Medulla oblongata (tissue), 1 donor: Measurements from ENCODE around the gene KYAT1.

Experiments used
- DNase-seq: peaks from one replicate; pipeline ENCODE4 v3.0.0-alpha.2; 2015; ENCODE audit errors: extremely low spot score

KYAT1 gene

DNA sequence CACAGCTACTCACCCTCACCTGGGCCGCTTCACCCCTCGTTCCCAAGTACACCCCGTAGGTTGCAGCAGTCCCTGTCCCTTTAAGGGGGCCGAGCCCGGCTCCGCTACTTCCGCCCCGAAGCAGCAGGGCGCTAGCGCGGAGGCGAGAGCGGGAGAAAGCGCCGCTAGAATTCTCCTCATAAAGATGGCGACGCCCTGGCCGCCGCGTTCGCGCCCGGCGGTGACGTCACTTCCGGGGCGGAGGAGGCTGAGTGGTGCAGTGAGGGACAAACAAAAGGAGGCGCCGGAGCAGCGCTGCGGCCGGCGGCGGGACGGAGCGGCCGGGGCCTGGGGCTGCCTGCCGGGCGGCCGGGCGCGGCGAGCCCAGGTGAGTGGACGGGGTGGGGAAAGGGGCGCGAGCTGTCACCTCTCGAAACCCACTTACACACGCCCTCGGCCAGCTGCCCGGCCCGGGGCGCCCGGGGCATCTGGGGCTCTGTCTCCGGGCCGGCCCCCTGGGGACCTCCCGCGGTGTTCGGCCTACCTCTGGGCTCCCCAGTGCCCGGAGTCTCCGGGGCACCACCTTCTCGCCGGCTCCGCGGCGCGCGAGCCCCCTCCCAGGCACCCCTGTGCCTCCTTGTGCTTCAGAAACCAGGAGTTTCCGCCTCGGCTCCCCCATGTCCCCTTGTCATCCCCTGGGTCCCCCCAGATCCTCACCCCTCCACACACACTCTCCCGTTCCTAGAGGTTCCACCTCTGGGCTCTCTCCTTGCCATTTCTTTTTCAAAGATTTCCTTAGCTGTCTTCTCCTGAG, at the start of gene KYAT1, which contains the start of gene LRRC8A:
KYAT1 (minus strand) TSS at position 67 of the 793 bp plus-strand sequence. CDS start 36,545 bp downstream, outside the sequence.
LRRC8A (plus strand) TSS at position 250 of the 793 bp plus-strand sequence. CDS start 25,032 bp downstream, outside the sequence.
- peak; percentile 98 for DNase-seq

DNA sequence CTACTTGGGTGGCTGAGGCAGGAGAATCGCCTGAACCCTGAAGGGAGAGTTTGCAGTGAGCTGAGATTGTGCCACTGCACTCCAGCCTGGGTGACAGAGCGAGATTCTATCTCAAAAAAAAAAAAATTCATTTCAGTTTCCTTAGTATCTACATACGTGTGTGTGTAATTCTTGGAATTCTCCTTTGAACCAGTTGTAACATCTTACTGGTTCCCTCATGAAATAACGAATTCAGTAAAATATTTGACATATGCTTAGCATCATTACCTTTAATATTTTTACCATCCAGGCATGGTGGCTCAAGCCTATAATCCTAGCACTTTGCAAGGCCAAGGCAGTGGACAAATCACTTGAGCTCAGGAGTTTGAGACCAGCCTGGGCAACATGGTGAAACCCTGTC, 47.8 kb upstream of the KYAT1 start:
- DNase-seq: no peak

DNA sequence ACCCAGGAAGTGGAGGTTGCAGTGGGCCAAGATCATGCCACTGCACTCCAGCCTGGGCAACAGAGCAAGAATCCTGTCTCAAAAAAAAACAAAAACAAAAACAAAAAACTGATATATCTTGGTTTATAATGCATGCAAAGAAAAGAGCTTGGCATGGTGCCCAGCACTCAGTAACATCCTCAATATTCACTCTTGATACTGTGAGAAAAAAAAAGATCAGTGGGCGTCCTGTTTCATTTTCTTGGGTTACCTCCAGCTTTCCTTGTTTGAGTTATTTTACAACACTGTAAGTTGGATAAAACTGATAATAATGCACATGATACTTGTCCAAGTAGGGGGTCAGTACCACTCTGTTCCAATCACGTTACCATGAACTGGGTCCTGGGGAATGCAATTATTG, 46.9 kb upstream of the KYAT1 start:
- no peak for DNase-seq

DNA sequence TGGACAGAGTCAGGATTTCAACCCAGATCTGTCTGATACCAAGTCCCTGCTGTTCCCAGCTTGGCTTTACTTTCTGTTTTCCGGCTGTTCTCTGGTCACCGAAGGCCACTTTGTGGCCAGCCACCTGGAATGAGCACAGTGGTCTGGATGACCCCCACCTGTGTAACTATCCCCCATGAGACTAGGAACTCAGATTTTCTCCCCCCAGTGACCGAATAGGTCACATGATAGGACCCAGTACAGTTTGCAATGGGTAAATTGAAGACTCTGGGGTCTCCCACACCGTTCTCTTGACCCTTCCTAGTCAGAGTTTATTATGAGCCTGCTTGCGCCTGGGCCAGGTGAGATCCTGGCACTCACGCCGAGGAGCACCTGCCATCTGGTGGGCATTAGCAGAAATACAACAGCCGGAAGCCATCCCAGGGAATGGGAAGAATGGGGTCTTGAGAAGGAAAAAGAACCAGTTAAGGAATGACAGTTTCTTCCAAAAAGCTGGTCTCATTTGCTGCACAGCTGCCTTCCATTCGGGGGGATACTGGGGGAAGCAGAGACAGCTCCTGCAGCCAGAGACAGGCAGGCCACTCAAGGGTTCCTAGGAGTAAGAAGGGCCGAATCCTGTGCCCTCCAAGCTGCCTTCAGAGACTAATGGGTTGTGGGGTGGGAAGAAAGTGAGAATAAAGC, 46.1 kb upstream of the KYAT1 start:
- DNase-seq: peak; percentile 45

DNA sequence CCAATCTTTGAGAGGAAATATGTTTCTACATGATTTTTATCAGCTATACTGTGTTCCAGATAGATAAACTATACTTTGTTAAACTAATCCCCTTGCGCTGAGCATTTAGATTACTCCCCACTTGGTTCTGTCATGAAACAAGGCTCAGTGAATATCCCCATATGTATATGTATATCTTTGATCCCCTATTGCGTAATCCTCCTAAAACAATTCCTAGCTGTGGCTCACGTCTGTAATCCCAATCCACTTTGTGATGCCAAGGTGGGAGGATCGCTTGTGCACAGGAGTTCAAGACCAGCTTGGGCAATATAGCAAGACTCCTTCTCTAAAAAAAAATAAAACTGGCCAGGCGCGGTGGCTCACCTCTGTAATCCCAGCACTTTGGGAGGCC, 41.7 kb upstream of the KYAT1 start:
- no peak for DNase-seq

DNA sequence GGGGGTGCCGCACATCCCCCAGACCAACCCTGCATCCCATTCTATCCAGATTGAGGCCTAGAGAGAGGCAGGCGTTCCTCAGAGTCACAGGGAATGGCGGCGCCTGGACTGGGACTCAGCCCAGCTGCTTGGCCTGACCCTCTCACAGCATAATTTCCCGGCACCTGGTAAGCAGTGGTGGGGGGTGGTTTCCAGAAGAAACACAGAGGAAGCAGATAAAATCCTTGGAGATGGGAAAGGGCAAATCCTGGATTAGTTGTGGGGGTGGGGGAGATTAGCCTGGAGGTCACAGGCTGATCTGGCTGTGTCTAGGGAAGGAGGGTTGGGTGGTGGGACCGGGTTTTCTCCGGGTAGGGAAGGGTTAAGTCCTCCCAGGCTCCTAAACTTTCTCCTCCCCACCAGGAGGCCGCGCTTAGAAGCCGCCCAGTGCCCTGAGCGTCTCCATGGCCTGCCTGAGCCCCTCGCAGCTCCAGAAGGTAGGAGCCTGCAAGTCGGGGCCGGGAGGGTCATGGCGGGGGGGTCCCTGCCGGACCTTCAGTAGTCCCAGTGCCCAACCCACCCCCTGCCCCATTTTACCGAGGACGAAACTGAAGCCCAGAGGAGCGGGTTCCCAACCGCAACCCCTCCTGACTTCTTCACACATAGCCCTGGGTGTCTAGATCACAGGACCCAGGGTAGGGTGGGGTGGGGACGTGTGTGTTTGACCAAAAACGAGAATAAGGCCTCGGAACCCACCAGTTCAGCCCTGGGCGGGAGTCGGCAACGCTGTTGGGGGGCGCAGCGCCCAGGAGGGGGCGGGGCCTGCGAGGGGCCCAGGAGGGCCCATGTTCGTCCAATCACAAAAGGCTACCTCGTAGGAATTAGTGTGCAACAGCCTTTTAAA, 40.4 kb upstream of the KYAT1 start:
- DNase-seq: no peak

DNA sequence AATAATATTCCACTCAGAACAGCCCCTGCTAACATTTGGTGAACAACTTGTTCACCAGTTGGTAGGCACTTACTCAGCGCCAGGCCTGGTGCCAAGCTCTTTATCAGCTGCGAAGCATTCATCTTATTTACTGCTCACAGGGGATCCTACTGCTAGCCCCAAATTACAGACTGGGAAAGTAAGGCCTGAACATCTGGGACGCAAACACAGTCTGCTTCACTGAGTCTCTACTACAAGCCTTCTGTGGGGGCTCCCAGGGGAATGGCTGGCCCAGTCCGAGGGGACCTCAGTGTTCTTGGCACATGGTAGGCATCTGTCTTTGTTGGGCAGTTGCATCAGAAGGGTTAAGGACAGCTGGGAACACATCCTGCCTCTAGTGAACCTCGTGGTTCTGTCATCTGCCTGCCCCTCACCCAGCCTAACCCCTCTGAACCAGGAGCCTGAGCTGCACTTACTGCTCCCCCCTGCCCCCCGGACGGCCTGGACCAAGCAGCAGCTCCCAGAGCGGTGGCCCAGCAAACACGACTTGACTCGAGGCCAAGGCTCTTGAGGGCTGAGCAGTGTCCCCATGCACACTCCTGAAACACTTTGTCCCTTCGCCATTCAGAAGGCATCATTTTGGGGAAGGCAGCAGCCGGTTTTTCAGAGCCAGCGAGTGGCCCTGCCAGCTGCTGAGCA, 38.8 kb upstream of the KYAT1 start, which contains the start of gene PHYHD1:
PHYHD1 (plus strand) TSS at position 602 of the 678 bp plus-strand sequence. CDS start 1,342 bp downstream, outside the sequence.
- peak; percentile 90 for DNase-seq

DNA sequence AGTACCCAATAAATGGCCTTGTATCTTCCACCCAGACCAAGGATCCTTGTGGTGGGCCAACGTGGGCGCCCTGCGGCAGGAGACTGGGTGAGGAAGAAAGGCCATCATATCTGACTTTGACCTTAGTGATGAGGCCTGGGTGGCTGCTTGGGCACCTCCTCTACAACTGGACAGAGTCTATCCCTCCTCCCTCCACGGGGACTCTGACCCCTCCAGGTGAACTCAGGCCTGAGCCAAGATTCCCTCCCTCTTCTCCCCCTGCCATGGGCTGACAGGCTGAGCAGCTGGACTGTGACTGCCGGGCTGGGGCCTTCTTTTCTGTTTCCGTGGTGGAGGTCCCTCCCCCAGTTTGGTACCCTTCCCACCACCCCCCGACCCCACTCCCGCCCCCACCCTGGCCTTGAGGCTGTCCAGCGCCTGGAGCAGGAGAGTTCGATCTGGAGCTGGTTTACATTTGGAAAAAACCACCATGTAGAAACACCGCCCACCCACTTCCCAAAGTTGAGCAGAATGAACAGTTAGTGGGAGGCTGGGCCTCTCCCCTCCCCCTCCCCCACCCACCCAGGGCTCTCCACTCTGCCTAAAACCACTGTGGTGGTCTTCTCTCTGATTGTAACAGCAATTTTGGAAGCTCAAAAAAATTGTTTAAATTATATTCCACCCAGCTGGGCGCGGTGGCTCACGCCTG, 37.8 kb upstream of the KYAT1 start:
- DNase-seq: no peak

DNA sequence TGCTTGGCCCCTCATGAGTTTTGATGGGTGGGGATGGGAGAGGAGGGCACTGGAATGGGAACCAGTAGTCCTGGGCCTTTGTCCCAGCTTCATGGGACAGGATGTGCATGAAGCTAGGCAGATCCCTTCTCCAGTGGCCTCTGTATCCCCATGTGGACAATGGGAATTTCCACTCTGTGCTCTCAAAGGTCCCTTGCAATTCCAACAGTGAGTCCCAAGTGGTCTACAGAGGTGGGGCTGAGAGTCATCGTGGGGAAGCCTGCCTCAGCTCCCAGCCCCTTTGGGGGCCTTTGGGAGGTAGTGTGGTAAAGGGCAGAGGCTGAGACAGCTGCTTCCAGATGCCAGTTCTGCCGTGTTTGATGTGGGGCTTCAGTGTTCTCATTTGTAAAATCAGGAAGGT, 37.2 kb upstream of the KYAT1 start:
- no peak for DNase-seq

DNA sequence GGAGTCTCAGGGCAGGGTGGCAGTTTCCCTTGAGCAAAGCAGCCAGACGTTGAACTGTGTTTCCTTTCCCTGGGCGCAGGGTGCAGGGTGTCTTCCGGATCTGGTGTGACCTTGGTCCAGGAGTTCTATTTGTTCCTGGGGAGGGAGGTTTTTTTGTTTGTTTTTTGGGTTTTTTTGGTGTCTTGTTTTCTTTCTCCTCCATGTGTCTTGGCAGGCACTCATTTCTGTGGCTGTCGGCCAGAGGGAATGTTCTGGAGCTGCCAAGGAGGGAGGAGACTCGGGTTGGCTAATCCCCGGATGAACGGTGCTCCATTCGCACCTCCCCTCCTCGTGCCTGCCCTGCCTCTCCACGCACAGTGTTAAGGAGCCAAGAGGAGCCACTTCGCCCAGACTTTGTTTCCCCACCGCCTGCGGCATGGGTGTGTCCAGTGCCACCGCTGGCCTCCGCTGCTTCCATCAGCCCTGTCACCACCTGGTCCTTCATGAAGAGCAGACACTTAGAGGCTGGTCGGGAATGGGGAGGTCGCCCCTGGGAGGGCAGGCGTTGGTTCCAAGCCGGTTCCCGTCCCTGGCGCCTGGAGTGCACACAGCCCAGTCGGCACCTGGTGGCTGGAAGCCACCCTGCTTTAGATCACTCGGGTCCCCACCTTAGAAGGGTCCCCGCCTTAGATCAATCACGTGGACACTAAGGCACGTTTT, 35.5 kb upstream of the KYAT1 start:
- DNase-seq: peak; percentile 84

DNA sequence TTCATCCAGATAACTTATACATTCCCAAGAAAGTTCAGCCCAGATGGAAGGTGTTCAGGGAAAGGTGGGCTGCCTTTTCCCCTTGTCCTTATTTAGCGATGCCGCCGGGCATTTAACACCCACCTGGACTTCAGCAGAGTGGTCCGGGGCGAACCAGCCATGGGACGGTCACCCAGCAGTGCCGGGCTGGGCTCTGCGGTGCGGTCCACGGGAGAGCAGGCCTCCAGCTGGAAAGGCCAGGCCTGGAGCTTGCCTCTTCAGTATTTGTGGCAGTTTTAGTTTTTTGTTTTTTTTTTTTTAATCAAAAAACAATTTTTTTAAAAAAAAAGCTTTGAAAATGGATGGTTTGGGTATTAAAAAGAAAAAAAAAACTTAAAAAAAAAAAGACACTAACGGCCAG, 35.0 kb upstream of the KYAT1 start:
- no peak for DNase-seq

DNA sequence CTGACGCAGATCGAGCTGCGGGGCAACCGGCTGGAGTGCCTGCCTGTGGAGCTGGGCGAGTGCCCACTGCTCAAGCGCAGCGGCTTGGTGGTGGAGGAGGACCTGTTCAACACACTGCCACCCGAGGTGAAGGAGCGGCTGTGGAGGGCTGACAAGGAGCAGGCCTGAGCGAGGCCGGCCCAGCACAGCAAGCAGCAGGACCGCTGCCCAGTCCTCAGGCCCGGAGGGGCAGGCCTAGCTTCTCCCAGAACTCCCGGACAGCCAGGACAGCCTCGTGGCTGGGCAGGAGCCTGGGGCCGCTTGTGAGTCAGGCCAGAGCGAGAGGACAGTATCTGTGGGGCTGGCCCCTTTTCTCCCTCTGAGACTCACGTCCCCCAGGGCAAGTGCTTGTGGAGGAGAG, 34.5 kb upstream of the KYAT1 start:
- DNase-seq: no peak

DNA sequence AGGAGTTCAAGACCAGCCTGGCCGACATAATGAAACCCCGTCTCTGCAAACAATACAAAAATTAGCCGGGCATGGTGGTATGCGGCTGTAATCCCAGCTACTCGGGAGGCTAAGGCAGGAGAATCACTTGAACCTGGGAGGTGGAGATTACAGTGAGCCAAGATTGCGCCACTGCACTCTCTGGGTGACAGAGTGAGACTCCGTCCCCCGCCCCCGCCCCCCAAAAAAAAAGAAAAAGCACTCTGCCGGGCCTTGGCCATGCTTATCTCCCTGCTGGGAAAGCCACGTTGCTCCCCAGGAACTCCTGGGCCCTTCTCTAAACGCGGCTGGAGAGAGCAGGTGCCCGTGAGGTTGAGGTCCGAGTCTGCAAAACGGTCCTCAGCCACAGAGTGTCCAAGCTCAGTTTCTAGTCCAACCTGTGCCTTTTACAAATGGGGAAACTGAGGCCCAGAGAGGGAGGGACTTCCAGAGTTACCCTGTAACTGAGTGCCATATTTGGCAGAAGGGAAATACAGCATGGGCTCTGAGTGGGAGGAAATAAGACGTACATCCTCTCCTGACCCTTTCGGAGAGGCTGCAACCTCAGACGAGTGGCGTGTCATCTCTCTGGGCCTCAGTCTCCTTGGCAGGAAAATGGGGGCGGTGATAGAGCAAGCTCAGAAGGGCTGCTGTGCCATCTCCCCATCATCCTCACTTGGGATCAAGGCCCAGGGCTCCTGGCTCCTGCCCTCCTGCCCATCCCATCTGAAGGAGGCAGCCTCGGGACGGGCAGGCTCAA, 32.4 kb upstream of the KYAT1 start:
- DNase-seq: no peak

DNA sequence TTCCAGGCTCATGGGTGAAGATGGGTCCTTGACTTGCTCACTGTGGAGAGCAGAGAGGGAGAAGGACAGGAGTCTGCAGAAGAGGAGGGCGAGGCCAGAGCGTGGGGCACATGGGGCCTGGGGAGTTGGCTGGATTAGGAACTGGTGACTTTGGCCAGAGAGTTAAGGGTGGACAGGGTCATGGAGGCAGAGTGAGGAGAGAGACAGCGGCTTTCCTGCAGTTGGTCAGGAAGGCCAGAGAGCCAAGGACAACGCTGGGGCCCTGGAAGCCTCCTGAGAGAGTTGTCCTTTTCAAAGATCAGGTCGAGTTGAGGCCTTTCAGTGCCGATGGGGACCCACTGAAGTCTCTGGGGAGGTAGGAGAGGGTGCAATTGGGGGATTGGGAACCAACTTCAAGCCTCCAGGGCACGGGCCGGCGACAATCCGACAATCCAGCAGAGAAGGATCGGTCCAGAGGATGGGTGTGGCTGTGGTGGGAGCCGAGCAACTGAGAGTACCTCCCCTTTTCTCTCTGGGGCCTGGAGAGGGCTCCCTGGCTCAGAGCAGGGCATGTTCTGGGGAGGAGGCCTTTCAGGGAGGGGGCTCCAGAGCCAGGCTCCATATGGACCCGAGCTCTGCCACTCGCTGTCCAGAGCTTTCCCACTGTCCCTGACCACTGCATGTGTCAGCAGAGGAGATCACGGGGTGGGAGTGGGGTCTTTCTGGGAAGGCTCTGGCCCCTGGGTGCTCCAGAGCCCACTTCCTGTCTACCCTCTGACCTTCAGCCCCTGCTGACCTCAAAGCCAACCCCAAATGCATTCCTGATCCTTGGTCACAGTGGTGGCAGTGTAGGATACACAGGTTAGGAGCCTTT, 31.5 kb upstream of the KYAT1 start:
- DNase-seq: no peak

DNA sequence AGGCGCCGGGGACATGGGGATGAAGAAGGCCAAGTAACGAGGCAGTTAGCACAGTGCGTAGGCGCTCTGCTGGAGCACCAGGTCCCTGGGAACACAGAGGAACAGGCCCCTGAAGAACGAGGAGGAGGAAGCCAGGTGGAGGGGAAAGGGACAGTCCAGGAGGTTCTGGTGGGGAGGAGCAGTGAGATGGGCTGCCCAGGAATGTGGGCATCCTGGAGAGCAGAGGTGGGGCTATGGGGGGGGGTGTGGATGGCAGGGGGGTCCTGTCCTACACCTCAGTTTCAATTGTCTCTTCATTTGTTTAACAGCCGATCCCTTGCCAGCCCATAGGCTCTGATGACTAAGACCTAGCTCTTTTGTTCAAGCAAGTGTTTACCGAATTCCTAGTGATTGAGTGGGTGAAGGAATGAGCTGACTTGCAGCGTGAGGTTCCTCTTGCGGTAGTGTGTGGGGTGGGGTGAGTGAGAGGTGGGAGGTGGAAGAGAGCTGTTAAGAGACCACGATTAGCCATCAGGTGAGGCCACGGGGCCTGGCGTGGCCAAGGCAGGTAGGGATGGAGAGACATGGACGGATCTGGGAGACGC, 30.6 kb upstream of the KYAT1 start:
- DNase-seq: no peak

DNA sequence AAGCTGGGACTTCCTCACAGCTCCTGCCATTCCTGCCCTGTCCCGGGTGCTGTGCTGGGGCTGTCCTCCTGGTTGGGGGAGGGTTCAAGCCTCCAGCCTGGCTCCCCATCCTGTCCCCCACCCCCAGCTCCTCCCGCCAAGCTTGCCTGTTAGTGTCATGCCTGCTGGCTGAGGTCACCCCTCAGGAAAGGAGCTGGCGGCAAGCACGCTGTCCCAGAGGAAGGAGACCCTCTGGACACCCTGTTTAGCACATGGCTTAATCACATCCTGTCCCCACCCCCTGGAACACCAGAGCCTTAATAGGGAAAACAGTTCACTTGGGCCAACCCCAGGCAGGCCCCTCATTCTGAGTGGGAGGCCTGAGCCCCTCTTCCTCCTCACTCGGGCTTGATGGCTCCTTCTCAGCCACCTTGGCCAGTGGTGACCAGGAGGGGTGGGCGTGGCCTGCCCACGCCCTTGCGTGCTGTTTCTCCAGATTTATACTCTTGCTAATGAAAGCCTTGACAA, 29.8 kb upstream of the KYAT1 start:
- DNase-seq: no peak

DNA sequence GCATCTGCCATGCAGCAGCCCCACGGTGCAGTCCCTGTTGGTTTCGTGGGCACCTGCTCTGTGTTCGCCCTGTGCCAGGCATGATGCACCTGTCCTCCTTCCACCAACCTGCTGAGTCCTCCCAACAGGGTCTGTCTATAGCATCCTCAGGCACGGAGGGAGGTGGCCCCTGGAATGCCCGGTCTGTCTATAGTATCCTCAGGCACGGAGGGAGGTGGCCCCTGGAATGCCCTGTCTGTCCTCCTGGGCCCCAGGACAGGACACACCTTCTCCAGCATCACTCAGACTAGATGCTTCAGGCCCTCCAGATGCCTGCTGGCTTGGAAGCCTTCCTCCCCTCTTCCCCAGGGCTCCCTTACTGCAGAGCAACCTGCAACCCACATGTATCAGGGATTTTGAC, 29.2 kb upstream of the KYAT1 start:
- no peak for DNase-seq

DNA sequence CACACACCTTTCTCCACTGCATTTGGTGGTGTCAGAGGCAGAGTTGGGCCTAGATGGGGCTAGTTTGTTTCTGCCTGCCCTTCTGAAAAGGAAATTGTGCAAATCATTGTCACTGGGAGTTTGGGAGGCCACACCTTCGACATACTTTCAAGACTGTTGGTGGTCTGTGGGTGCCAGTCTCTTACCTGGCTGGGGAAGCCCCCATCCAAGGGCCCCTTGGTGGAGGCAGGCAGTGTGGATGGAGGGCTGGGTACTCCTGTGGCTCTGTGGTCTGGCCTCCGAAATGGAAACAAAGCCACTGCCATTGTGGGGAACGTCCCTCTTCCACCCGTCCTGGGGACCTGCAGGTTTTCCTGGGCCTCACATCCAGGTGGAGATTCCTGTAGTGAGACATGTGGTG, 28.1 kb upstream of the KYAT1 start:
- no peak for DNase-seq
